HEK293 (cell line): ENCODE results near the gene ITGB5.

Experiments used
- CTCF ChIA-PET: fragments of 350-600 bp; formaldehyde crosslinking; extraction: SDS; loops from one replicate; lab custom pipeline; 2021; ENCODE audit warnings: antibody characterized with exemption; lab: Yijun Ruan, JAX
- POLR2A ChIA-PET: fragments of 300-600 bp; formaldehyde crosslinking; extraction: SDS; loops from one replicate; lab custom pipeline; 2020; ENCODE audit warnings: antibody characterized with exemption, inconsistent platforms; lab: Yijun Ruan, JAX
- H3K27ac ChIP-seq: fragments of 200-500 bp; sonication (Bioruptor generic); 2 replicates; pipeline ENCODE4 v1.5.1; 2014; ENCODE audit warnings: low read depth, low read length, control low read depth, inconsistent platforms; ENCODE audit errors: extremely low read depth
- H3K36me3 ChIP-seq, 2 experiments: fragments of 200-500 bp in 1 of 2; sonication (Bioruptor generic) in 1 of 2; 1 replicate in 1 of 2; 2 replicates in 1 of 2; pipeline ENCODE4 v1.5.1; 2014 to 2017; ENCODE audit warnings: inconsistent platforms in 2 of 2, low read length in 2 of 2; ENCODE audit not compliant: control insufficient read depth in 2 of 2, insufficient read depth in 1 of 2
- H3K4me1 ChIP-seq: fragments of 200-500 bp; sonication (Bioruptor generic); 2 replicates; pipeline ENCODE4 v1.5.1; 2014; ENCODE audit warnings: mild to moderate bottlenecking, low read length, inconsistent platforms; ENCODE audit not compliant: control insufficient read depth, insufficient read depth
- H3K4me3 ChIP-seq: 2 replicates; pipeline ENCODE4 v1.5.1; 2011; ENCODE audit warnings: low read depth, mild to moderate bottlenecking, control low read depth, low read length, moderate library complexity
- H3K9me3 ChIP-seq: fragments of 200-500 bp; sonication (Bioruptor generic); 2 replicates; pipeline ENCODE4 v1.5.1; 2014; ENCODE audit warnings: low read depth, low read length, inconsistent platforms; ENCODE audit not compliant: control insufficient read depth, insufficient read depth
- BCL6B ChIP-seq: fragments of 450-650 bp; formaldehyde crosslinking; IDR thresholded peaks from 2 replicates; pipeline ENCODE4 v1.5.1; 2017; ENCODE audit warnings: missing biosample characterization, missing genetic modification characterization
- KLF16 ChIP-seq: fragments of 450-650 bp; formaldehyde crosslinking; IDR thresholded peaks from 2 replicates; pipeline ENCODE4 v1.5.1; 2017; ENCODE audit warnings: missing biosample characterization, missing genetic modification characterization
- KLF8 ChIP-seq: fragments of 450-650 bp; formaldehyde crosslinking; IDR thresholded peaks from 2 replicates; pipeline ENCODE4 v1.5.1; 2016; ENCODE audit warnings: missing biosample characterization, missing genetic modification characterization
- KLF9 ChIP-seq: fragments of 450-650 bp; formaldehyde crosslinking; IDR thresholded peaks from 2 replicates; pipeline ENCODE4 v1.5.1; 2016; ENCODE audit warnings: missing biosample characterization, missing genetic modification characterization, low read depth
- OSR2 ChIP-seq: fragments of 450-650 bp; formaldehyde crosslinking; IDR thresholded peaks from 2 replicates; pipeline ENCODE4 v1.5.1; 2016; ENCODE audit warnings: missing biosample characterization, missing genetic modification characterization
- PRDM1 ChIP-seq: fragments of 450-650 bp; formaldehyde crosslinking; IDR thresholded peaks from 2 replicates; pipeline ENCODE4; 2016; ENCODE audit warnings: missing biosample characterization, missing genetic modification characterization
- PRDM4 ChIP-seq: fragments of 450-650 bp; formaldehyde crosslinking; IDR thresholded peaks from 2 replicates; pipeline ENCODE4 v1.5.1; 2017; ENCODE audit warnings: missing biosample characterization, missing genetic modification characterization
- TCF7L2 ChIP-seq: IDR thresholded peaks from 2 replicates; pipeline ENCODE4 v1.6.1; 2011; ENCODE audit warnings: low read depth, mild to moderate bottlenecking, inconsistent platforms, low read length, moderate library complexity, borderline replicate concordance
- TRIM28 ChIP-seq: IDR thresholded peaks from 2 replicates; pipeline ENCODE4 v1.6.1; 2011; ENCODE audit warnings: low read length, control low read depth, borderline replicate concordance
- ZBTB26 ChIP-seq: fragments of 450-650 bp; formaldehyde crosslinking; optimal IDR thresholded peaks from 2 replicates; pipeline ENCODE3; 2016; ENCODE audit warnings: missing biosample characterization, mild to moderate bottlenecking, missing genetic modification characterization
- ZBTB44 ChIP-seq: fragments of 450-650 bp; IDR thresholded peaks from 2 replicates; pipeline ENCODE4 v1.5.1; 2018; ENCODE audit warnings: missing biosample characterization, mild to moderate bottlenecking, missing genetic modification characterization
- ZEB2 ChIP-seq: fragments of 450-650 bp; formaldehyde crosslinking; IDR thresholded peaks from 2 replicates; pipeline ENCODE4 v1.5.1; 2016; ENCODE audit warnings: missing biosample characterization, missing genetic modification characterization
- ZFP41 ChIP-seq: fragments of 450-650 bp; formaldehyde crosslinking; IDR thresholded peaks from 2 replicates; pipeline ENCODE4 v1.5.1; 2016; ENCODE audit warnings: missing biosample characterization, missing genetic modification characterization, borderline replicate concordance
- ZIC2 ChIP-seq: fragments of 450-650 bp; formaldehyde crosslinking; IDR thresholded peaks from 2 replicates; pipeline ENCODE4 v1.5.1; 2016; ENCODE audit warnings: missing biosample characterization, missing genetic modification characterization
- ZNF138 ChIP-seq: fragments of 450-650 bp; formaldehyde crosslinking; IDR thresholded peaks from 2 replicates; pipeline ENCODE4 v1.5.1; 2016; ENCODE audit warnings: missing biosample characterization, missing genetic modification characterization, borderline replicate concordance
- ZNF174 ChIP-seq: fragments of 450-650 bp; formaldehyde crosslinking; IDR thresholded peaks from 2 replicates; pipeline ENCODE4 v1.5.0; 2017; ENCODE audit warnings: missing biosample characterization, mild to moderate bottlenecking, missing genetic modification characterization
- ZNF221 ChIP-seq: fragments of 450-650 bp; formaldehyde crosslinking; IDR thresholded peaks from 2 replicates; pipeline ENCODE4 v1.5.1; 2017; ENCODE audit warnings: missing biosample characterization, missing genetic modification characterization, borderline replicate concordance
- ZNF26 ChIP-seq: fragments of 450-650 bp; formaldehyde crosslinking; IDR thresholded peaks from 2 replicates; pipeline ENCODE4 v1.5.1; 2016; ENCODE audit warnings: missing biosample characterization, missing genetic modification characterization
- ZNF266 ChIP-seq: fragments of 450-650 bp; formaldehyde crosslinking; IDR thresholded peaks from 2 replicates; pipeline ENCODE4 v1.5.1; 2016; ENCODE audit warnings: missing biosample characterization, missing genetic modification characterization, low read depth
- ZNF37A ChIP-seq: fragments of 450-650 bp; IDR thresholded peaks from 2 replicates; pipeline ENCODE4 v1.5.1; 2018; ENCODE audit warnings: missing biosample characterization, missing genetic modification characterization
- ZNF473 ChIP-seq: fragments of 450-650 bp; formaldehyde crosslinking; IDR thresholded peaks from 2 replicates; pipeline ENCODE4 v1.5.1; 2017; ENCODE audit warnings: missing biosample characterization, missing genetic modification characterization
- ZNF510 ChIP-seq: fragments of 450-650 bp; formaldehyde crosslinking; IDR thresholded peaks from 2 replicates; pipeline ENCODE4 v1.5.1; 2018; ENCODE audit warnings: mild to moderate bottlenecking, missing genetic modification characterization, missing biosample characterization; ENCODE audit not compliant: insufficient replicate concordance
- ZNF549 ChIP-seq: fragments of 450-650 bp; IDR thresholded peaks from 2 replicates; pipeline ENCODE4 v1.5.1; 2018; ENCODE audit warnings: missing biosample characterization, missing genetic modification characterization, mild to moderate bottlenecking, inconsistent platforms, moderate library complexity
- ZNF585B ChIP-seq: fragments of 450-650 bp; formaldehyde crosslinking; IDR thresholded peaks from 2 replicates; pipeline ENCODE4 v1.5.1; 2016; ENCODE audit warnings: missing biosample characterization, missing genetic modification characterization
- ZNF600 ChIP-seq: fragments of 450-650 bp; formaldehyde crosslinking; IDR thresholded peaks from 2 replicates; pipeline ENCODE4 v1.5.1; 2016; ENCODE audit warnings: missing biosample characterization, missing genetic modification characterization
- ZNF623 ChIP-seq: fragments of 450-650 bp; formaldehyde crosslinking; IDR thresholded peaks from 2 replicates; pipeline ENCODE4 v1.5.1; 2016; ENCODE audit warnings: missing biosample characterization, missing genetic modification characterization
- ZNF645 ChIP-seq: fragments of 450-650 bp; formaldehyde crosslinking; IDR thresholded peaks from 2 replicates; pipeline ENCODE4; 2016; ENCODE audit warnings: missing biosample characterization, missing genetic modification characterization
- ZNF837 ChIP-seq: fragments of 450-650 bp; formaldehyde crosslinking; IDR thresholded peaks from 2 replicates; pipeline ENCODE4 v1.5.1; 2016; ENCODE audit warnings: missing biosample characterization, missing genetic modification characterization

ITGB5 gene

GRCh38 chr3:124846189-124846588 lies 41.0 kb downstream of the ITGB5 start:
- TF ChIP-seq ZNF174, result no peak
- TF ChIP-seq KLF8 (tag by site-specific recombination), result no peak
- TF ChIP-seq ZNF473 (tag by site-specific recombination), result no peak
- TF ChIP-seq OSR2 (tag by site-specific recombination), result no peak
- TF ChIP-seq ZNF549 (tag by site-specific recombination), result no peak
- no peak for TF ChIP-seq ZNF266 (tag by site-specific recombination)
- TF ChIP-seq PRDM1, result no peak
- TF ChIP-seq KLF9 (tag by site-specific recombination), result no peak
- TF ChIP-seq ZBTB26 (tag by site-specific recombination), result no peak
- no peak for TF ChIP-seq ZNF623 (tag by site-specific recombination)
- TF ChIP-seq ZNF138 (tag by site-specific recombination), result no peak
- no peak for TF ChIP-seq ZNF837 (tag by site-specific recombination)
- TF ChIP-seq ZIC2 (tag by site-specific recombination), result no peak
- TF ChIP-seq ZFP41 (tag by site-specific recombination), result no peak
- no peak for TF ChIP-seq ZNF585B
- TF ChIP-seq BCL6B (tag by site-specific recombination), result no peak
- TF ChIP-seq ZNF221, result no peak
- TF ChIP-seq ZNF600 (tag by site-specific recombination), result no peak
- ChIA-PET POLR2A (interaction anchor here (0.6 kb wide), 1 partner anchor 73 kb away, joined by 8 read pairs; no protein-coding TSS in a partner anchor), CTCF (interaction anchor here (0.5 to 1.2 kb wide), 3 partner anchors 18 to 286 kb away, joined by 3 to 4 read pairs (median 4); no protein-coding TSS in a partner anchor)
- H3K9me3 ChIP-seq, result no peaks in the 10 kb centered on the region
- H3K4me1 ChIP-seq, result no peaks in the 10 kb centered on the region
- no peak overlapping the region for H3K27ac ChIP-seq
- no peak overlapping the region for H3K4me3 ChIP-seq
- peaks cover 0 to 25% of the 10 kb centered on the region in 2 experiments; a peak in 1 of 3 replicates for H3K36me3 ChIP-seq

GRCh38 chr3:124845406-124845805 lies 41.8 kb downstream of the ITGB5 start:
- CTCF ChIA-PET, result interaction anchor here (0.5 to 1.2 kb wide), 4 partner anchors 18 to 108 kb away, joined by 3 to 4 read pairs (median 4); no protein-coding TSS in a partner anchor
- Histone ChIP-seq H3K9me3 (no peaks in the 10 kb centered on the region), H3K27ac (no peak overlapping the region), H3K36me3 (peaks cover 0 to 29% of the 10 kb centered on the region in 2 experiments; a peak in 1 of 3 replicates), H3K4me1 (no peaks in the 10 kb centered on the region), H3K4me3 (no peak overlapping the region)
- POLR2A ChIA-PET, result interaction anchor here (0.6 kb wide), 1 partner anchor 72 kb away, joined by 8 read pairs; no protein-coding TSS in a partner anchor
- TF ChIP-seq TCF7L2, result no peak
- no peak for TF ChIP-seq ZBTB44 (tag by site-specific recombination)
- TF ChIP-seq KLF16 (tag by site-specific recombination), result no peak
- no peak for TF ChIP-seq ZNF37A
- TF ChIP-seq ZNF645 (tag by site-specific recombination), result no peak
- no peak for TF ChIP-seq TRIM28
- no peak for TF ChIP-seq PRDM4 (tag by site-specific recombination)
- TF ChIP-seq ZNF549 (tag by site-specific recombination), result no peak
- TF ChIP-seq ZNF26, result no peak
- TF ChIP-seq ZNF510, result no peak
- TF ChIP-seq ZEB2 (tag by site-specific recombination), result no peak
